GM12872 (cell line): Measurements from ENCODE around the gene GDAP2.

Experiments used
- TF ChIP-seq, protein P1 (sequence below): IDR thresholded peaks from 3 replicates; pipeline ENCODE4 v1.5.1; 2011; ENCODE audit warnings: low read depth, mild to moderate bottlenecking, low read length, moderate library complexity; ENCODE audit not compliant: insufficient read depth

The GDAP2 gene

DNA sequence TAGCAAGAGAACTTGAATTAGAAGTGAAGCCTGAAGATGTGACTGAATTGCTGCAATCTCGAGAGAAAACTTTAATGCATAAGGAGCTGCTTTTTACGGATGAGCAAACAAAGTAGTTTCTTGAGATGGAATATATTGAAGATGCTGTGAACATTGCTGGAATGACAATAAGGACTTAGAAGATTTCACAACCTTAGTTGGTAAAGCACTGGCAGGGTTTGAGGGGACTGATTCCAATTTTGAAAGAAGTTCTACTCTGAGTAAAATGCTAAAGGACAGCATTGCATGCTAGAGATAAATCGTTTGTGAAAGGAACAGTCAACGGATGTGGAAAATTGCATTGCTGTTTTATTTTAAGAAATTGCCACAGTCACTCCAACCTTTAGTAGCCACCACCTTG lies 69.5 kb downstream of the GDAP2 start:
- TF ChIP-seq, protein P1, sequence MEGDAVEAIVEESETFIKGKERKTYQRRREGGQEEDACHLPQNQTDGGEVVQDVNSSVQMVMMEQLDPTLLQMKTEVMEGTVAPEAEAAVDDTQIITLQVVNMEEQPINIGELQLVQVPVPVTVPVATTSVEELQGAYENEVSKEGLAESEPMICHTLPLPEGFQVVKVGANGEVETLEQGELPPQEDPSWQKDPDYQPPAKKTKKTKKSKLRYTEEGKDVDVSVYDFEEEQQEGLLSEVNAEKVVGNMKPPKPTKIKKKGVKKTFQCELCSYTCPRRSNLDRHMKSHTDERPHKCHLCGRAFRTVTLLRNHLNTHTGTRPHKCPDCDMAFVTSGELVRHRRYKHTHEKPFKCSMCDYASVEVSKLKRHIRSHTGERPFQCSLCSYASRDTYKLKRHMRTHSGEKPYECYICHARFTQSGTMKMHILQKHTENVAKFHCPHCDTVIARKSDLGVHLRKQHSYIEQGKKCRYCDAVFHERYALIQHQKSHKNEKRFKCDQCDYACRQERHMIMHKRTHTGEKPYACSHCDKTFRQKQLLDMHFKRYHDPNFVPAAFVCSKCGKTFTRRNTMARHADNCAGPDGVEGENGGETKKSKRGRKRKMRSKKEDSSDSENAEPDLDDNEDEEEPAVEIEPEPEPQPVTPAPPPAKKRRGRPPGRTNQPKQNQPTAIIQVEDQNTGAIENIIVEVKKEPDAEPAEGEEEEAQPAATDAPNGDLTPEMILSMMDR: no peak

DNA sequence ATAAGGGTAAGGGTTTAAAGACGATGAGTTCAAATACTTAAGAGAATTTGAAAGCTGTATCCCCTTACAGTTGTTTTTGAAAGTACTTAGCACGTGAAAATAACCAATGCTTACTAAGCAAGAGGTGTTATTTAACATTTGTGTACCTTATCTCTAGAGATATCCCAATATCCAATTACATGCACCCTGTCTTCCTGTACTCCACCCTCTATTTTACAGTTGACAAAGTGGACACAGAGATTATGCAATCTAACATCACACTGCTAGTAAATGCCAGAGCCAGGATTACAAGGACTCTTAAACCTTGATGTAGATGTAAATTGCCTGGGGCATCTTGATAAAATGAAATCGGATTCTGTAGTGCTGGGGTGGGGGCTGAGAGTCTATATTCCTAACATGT lies 72.0 kb downstream of the GDAP2 start:
- TF ChIP-seq, protein P1: no peak

DNA sequence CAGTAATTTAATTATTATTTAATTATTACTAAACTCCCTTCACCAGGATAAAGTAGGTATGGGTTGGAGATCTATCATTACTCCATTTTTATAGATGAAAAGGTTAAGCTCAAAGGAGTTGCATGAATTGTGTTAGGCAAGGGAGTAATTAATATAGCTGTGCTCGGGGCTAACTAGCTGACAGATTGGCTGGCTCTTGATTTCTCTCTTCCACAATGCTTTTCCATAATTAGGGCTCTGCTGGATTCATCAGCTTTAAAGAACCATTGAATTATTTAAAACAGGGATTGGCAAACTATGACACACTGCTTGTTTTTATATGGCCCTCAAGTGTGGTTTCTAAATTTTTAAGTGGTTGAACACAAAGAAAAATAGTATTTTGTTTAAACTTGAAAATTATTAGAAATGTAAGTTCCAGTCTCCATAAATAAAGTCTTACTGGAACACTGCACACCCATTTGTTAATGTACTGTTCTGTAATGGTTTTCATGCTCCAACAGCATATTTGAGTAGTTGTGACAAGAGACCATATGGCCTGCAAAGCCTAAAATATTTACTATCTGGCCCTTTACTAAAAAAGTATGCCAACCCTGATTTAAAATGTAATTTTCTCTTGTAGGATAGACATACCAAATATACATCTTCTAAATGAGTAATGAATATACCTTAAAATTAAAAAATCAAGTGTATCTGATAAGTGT lies 76.4 kb downstream of the GDAP2 start:
- TF ChIP-seq, protein P1: no peak

DNA sequence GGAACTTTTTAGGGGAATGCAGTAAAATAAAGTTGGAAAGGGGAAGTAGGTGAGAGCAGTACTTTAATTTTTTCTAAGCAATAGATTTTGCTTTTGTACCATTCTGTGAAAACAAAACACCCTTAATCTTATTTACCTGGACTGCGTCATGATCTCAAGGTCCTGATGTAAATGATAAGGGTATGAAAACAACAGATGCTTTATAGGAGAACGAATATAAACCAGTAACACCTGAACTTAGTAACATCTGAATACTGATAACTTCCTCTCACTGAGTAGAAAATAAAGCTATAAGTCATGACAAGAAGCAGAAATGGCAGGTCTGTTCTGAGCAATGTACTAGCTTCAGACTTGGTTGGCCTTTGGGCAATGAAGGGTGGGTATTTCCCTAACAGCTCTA lies 77.7 kb downstream of the GDAP2 start:
- TF ChIP-seq, protein P1: no peak

DNA sequence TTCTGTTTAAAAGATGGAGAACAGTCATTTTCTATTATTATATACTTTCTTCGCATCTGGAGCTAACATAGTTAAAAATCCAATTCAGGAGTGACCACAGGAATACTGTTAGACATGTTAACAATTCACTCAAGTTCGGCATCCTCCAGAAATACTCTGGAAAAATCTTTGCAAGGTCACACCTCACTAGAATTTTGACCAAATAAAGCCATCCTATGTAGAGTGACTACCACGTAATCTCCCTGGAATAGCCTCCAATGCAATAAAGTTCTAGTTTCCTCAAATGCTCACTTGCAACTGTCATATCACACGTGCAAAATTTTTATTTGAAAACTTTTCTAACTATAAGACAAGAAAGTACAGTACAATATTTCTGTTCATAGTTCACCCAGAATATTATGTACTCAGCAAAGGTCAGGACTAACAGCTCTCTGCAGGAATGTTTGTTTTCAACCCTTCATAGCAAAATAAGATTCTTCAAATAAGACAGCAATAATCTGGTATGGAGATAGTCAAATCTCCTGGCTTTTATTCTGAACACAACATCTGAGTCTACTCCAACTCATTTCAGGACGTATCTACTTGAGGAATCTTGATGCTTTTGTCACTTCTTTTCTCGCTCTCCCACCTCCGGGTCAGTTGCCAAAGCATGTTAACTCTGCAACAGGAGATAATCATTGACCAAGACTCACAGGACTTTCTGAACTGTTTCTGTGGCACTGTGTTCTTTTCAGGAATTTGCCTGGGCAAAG lies 82.6 kb downstream of the GDAP2 start:
- TF ChIP-seq, protein P1: no peak

DNA sequence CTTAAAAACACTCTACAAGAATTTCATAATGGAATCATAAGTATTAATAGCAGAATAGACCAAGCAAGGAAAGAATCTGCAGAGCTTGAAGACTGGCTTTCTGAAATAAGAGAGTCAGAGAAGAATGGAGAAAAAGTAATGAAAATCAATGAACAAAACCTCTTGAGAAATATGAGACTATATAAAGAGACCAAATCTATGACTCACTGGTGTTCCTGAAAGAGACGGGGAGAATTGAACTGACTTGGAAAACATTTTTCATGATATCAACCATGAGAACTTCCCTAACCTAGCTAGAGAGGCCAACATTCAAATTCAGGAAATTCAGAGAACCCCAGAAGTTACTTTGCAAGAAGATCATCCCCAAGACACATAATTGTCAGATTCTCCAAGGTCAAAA lies 85.6 kb downstream of the GDAP2 start:
- TF ChIP-seq, protein P1: no peak

DNA sequence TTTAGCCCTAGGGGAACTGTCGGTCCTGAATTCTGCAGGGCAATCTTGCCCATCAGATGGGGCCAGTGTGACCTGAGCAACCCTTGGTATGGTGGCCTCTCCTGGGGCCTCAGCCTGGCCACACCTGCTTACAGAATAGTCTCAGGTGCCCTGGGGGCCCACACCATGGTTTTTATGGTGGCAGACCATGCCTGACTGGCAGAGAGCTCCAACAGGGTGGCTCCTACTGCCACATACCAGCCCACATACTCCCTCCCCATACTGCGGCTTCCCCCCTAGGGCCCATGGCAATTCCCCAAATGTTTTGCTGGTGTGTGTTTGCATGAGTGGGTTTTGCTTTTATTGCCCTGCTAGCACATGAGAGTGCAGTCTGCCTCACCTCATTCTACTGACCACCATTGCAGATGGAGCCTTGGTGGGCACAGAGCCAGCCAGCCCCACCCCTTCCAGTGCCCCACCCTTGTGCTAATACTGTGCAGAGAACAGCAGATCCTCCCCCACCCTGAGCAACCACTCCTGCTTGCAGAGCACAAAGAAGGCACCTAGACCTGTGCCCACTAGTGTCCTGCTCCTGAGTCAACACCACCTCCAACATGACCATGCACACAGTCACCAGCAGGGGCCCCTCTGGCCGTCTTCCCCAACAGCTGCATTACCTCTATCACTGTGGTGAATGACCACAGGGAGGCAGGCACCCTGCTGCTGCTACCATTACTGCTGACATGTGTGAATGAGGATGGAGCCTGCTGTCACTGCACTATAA lies 86.8 kb downstream of the GDAP2 start:
- TF ChIP-seq, protein P1: peak; percentile 24; the same call in 1 of the 3 replicates
